BE2C (cell line): ENCODE results near the gene NPAS3.

ENCODE experiments used
- DNase-seq: peaks from one replicate; pipeline ENCODE4 v3.0.0-alpha.2; 2020
- H3K27me3 ChIP-seq: fragments of 250-450 bp; sonication (Bioruptor Pico); 2 replicates; pipeline ENCODE4 v1.5.1; 2020; ENCODE audit warnings: mild to moderate bottlenecking
- H3K36me3 ChIP-seq: fragments of 250-450 bp; sonication (Bioruptor Pico); 2 replicates; pipeline ENCODE4 v1.5.1; 2020; ENCODE audit warnings: mild to moderate bottlenecking
- H3K4me1 ChIP-seq: fragments of 250-450 bp; sonication (Bioruptor Pico); 2 replicates; pipeline ENCODE4 v1.5.1; 2020
- H3K4me3 ChIP-seq: 2 replicates; pipeline ENCODE4 v1.5.1; 2011; ENCODE audit warnings: low read depth, low read length
- H3K9me3 ChIP-seq: fragments of 250-450 bp; sonication (Bioruptor Pico); 2 replicates; pipeline ENCODE4 v1.5.1; 2020
- TF ChIP-seq, protein P1 (sequence below): IDR thresholded peaks from 2 replicates; pipeline ENCODE4 v1.5.1; 2012; ENCODE audit warnings: mild to moderate bottlenecking, low read depth, low read length

The NPAS3 gene

DNA sequence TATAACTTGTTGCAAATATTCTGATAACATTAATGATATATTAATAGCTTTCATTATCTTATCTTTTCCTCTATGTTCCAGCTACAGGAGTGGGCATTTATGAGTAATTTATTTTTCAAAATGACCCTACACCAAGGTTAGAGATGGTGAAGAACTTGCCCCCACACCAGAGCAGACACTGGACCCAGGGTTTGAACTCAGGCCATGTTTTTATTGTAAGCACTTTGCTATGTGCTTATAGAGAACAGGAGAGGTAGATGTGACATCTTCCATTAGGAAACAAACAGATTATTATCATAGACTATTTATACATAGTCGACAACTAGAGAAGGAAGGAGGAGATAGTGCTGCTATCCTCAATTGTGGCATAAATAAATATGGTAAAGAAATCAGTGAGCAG lies 747.0 kb downstream of the NPAS3 start:
- no peak overlapping the region for H3K4me3 ChIP-seq
- H3K4me1 ChIP-seq: no peaks in the 10 kb centered on the region
- TF ChIP-seq, protein P1, sequence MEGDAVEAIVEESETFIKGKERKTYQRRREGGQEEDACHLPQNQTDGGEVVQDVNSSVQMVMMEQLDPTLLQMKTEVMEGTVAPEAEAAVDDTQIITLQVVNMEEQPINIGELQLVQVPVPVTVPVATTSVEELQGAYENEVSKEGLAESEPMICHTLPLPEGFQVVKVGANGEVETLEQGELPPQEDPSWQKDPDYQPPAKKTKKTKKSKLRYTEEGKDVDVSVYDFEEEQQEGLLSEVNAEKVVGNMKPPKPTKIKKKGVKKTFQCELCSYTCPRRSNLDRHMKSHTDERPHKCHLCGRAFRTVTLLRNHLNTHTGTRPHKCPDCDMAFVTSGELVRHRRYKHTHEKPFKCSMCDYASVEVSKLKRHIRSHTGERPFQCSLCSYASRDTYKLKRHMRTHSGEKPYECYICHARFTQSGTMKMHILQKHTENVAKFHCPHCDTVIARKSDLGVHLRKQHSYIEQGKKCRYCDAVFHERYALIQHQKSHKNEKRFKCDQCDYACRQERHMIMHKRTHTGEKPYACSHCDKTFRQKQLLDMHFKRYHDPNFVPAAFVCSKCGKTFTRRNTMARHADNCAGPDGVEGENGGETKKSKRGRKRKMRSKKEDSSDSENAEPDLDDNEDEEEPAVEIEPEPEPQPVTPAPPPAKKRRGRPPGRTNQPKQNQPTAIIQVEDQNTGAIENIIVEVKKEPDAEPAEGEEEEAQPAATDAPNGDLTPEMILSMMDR: no peak
- no peak for DNase-seq
- no peaks in the 10 kb centered on the region for H3K36me3 ChIP-seq
- H3K27me3 ChIP-seq: no peaks in the 10 kb centered on the region
- no peaks in the 10 kb centered on the region for H3K9me3 ChIP-seq

DNA sequence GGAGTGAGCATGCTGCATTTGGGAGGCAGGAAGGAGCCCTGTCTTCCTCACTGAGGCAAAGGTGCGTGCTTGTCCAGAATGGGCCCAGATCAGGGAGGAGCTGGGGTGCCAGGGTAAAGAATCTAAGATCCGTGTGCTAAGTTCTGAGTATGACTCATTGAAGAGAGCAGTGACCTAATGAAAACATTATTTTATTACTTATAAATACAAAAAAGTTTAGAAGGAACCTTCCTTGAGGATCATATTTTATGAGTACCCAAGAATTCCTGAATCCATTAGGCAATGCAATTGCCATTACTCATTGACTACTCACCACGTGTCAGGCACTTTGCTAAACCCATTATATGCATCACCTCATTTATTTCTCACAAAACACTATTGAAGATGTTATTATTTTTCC lies 747.5 kb downstream of the NPAS3 start:
- Histone ChIP-seq H3K4me3 (no peak overlapping the region), H3K36me3 (no peaks in the 10 kb centered on the region), H3K9me3 (no peaks in the 10 kb centered on the region), H3K4me1 (no peaks in the 10 kb centered on the region), H3K27me3 (no peaks in the 10 kb centered on the region)
- TF ChIP-seq, protein P1: no peak
- DNase-seq: no peak

DNA sequence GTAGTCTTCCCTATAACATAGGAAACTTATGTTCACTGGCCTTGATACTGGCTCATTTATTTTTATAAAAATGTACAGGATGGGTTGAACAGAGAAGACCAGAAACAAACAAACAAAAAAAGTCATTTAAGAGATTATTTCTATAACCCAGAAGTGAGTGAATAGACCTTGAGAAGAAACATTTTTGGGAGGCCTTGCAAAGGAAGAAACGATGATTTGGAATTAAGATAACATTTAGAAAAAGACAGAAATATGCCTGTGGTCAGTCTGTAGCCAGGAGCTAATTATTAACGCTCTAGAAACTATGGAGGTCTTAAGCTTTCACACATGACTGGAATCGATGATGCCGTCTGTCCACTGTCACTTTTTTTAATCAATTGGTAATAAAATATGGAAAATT lies 748.2 kb downstream of the NPAS3 start:
- TF ChIP-seq, protein P1: no peak
- H3K27me3 ChIP-seq: no peaks in the 10 kb centered on the region
- DNase-seq: no peak
- peaks cover 2% of the 10 kb centered on the region for H3K4me1 ChIP-seq
- H3K9me3 ChIP-seq: no peaks in the 10 kb centered on the region
- H3K4me3 ChIP-seq: no peak overlapping the region
- H3K36me3 ChIP-seq: no peaks in the 10 kb centered on the region

DNA sequence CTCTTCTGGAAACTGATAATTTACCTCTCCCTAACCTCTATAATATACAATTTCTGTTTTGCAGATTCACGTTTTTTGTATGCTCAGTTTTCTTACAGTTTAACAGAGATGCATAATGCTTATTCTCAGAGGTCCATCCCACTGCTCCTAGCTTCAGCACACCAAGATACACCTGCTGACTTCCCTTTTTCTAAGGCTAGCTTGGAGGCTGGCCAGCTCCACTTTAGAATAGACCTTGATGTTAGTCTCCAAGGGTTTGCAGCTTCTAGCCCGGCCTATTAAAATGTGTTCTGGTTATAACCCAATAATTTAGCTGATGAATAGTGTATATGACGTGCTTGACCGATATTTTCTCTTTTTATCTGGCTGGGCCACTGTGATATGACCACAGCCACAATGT lies 751.0 kb downstream of the NPAS3 start:
- no peak for DNase-seq
- Histone ChIP-seq H3K27me3 (no peaks in the 10 kb centered on the region), H3K4me1 (peaks cover 7% of the 10 kb centered on the region), H3K4me3 (no peak overlapping the region), H3K9me3 (no peaks in the 10 kb centered on the region), H3K36me3 (no peaks in the 10 kb centered on the region)
- TF ChIP-seq, protein P1: no peak

DNA sequence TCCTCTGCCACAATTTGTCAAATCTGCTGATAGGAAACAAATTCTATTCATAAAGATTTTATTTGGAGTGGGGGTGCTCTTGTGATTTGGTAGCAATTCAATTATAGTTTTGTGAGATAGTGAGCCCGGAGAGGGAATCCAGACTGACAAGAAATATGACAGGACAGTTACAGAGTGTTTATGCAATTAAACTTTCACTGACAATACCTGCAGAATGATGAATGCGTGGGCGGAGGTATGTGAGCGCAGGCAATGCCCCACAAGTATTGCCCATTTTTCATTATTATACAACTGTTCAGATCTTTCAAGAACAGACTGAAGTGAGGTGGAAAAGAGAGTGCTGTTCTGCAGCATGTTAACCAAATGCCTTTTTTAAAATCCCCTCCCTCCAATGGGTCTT lies 753.2 kb downstream of the NPAS3 start:
- H3K36me3 ChIP-seq: no peaks in the 10 kb centered on the region

DNA sequence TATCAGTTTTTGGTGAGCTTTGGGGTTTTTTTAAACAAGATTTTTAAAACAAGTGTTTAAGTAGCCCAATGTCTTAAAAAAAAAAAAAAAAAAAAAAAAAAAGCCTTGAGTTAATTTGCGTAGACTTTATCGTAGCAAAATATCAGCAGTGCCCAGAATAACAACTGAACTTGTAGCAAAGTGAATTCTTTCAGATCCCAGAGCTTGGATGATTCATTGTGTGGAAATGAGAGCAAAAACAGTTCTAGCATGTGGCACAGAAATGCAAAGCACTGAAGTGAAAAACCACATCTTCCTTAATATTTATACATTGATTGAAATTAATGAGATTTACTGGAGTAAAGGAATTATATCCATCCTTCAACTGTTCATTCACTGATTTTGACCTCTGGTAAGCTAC lies 754.1 kb downstream of the NPAS3 start:
- Histone ChIP-seq H3K27me3 (no peaks in the 10 kb centered on the region), H3K4me1 (peaks cover 11% of the 10 kb centered on the region), H3K9me3 (no peaks in the 10 kb centered on the region), H3K4me3 (no peak overlapping the region), H3K36me3 (no peaks in the 10 kb centered on the region)
- no peak for DNase-seq
- TF ChIP-seq, protein P1: no peak

More for the DNA sequence above, 753.2 kb downstream of the NPAS3 start:
- Histone ChIP-seq H3K4me1 (peaks cover 7% of the 10 kb centered on the region), H3K9me3 (no peaks in the 10 kb centered on the region), H3K4me3 (no peak overlapping the region), H3K27me3 (no peaks in the 10 kb centered on the region)
- no peak for DNase-seq
- TF ChIP-seq, protein P1: no peak
